Frontal cortex (tissue), 4 donors: ENCODE data around the gene MBNL1. TPM values are rescaled to one million over a fixed set of nuclear protein-coding genes. Genes with fewer than 3 reads are reported as not detected.

Source experiments
- DNase-seq, 2 donors: peaks; one replicate each; pipeline ENCODE4 v3.0.0; 2012; ENCODE audit warnings: low spot score in 2 of 2
- FAIRE-seq: peaks from 2 replicates; lab custom pipeline; 2012; peaks lifted over from hg19 to GRCh38; lab: Jason Lieb, UNC
- small RNA-seq: library from RNA; depleted of rRNA; stranded (forward); fragments of <200 nt; gene quantifications from one replicate; pipeline ENCODE3, GENCODE V24; 2014
- total RNA-seq: library from RNA; depleted of rRNA; stranded (reverse); fragments of >200 nt; gene quantifications from one replicate; pipeline ENCODE4 v1.2.3, GENCODE V29; 2014
- donor health status: control.
- donor health status: control.
- donor health status: control.

The MBNL1 gene
- total RNA-seq, 1 donor from 2014 or later: 44.0 TPM

GRCh38 chr3:152496716-152497115 is 228.0 kb downstream of the MBNL1 start:
- DNase-seq (no peak), FAIRE-seq (no peak)

DNA sequence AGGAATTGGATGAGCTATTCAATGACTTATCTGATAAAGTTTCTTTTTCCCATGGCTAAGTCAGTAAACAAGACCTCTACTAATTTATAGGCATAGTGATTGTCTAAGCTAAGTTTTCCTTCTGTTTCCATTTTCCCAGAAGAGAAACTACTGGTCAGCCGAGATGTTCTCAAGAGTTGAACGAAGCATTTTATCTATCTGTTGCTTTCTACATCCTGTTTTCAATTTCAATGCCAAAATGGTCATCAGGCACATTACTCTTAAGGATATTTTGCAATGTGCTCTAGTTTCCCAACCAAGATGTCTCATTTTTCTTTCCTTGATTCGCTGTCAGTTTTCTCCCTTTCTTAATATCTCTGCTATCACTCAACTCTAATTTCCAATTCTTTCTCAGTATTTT is 228.7 kb downstream of the MBNL1 start:
- FAIRE-seq (no peak), DNase-seq (no peak)

DNA sequence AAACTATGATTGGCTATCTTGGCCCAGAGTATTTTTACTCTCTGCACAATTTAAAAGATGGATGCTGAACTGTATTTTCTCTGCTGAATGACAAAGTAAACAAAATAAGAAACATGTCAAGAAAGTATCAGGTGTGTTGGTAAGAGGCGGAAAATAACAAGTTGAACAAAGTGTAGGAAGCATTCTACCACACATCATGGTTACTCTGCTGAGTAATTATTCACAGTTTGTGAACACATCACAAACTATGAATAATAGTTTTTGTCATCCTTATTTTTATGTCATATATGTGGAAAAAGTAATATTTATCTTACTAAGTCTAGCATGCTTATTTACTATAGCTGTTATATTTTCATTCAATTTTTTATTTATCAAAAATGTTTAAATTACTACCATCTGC is 229.2 kb downstream of the MBNL1 start:
- no peak for FAIRE-seq
- DNase-seq: no peak

GRCh38 chr3:152499791-152500385 is 231.2 kb downstream of the MBNL1 start:
- FAIRE-seq (no peak), DNase-seq (no peak)

DNA sequence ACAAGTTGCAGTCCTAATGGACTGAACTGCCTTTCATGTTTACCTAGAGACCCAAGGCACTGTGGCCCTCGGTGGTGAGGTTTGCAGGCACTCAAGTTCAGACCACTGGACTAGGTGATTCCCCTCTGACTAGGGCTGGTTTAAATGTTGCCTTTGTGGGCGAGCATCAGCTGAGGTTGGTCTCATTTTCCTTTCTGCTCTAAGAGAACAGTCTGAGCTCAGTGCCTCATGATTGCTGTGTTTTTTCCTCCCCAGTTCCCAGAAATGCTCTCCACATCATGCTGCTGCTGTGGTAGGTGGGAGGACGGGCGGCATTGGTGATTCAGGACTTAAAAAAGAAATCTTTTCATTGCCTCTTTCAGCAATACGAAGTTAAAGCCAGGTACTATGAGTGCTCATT is 237.2 kb downstream of the MBNL1 start:
- FAIRE-seq (no peak), DNase-seq (no peak)

GRCh38 chr3:152508705-152509104 is 240.0 kb downstream of the MBNL1 start:
- DNase-seq (no peak), FAIRE-seq (no peak)

DNA sequence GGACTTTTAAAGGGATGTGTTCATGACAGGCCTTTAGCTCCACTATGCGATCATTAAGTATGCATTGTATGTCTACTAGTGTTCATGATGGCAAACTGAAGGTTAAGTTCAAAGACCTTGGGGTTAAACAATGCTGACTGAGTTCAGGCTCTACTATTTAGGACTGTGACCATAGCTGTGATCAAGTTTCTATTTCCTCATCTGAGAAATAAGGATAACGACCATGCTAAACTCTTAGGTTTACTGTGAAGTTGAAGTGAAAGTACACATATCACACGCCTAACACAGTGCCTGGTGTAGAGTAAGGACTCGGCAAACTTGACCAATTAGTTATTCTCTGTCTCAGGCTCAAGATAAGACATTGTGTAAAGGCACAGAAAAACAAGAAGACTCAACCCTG is 243.2 kb downstream of the MBNL1 start:
- DNase-seq (no peak), FAIRE-seq (no peak)

DNA sequence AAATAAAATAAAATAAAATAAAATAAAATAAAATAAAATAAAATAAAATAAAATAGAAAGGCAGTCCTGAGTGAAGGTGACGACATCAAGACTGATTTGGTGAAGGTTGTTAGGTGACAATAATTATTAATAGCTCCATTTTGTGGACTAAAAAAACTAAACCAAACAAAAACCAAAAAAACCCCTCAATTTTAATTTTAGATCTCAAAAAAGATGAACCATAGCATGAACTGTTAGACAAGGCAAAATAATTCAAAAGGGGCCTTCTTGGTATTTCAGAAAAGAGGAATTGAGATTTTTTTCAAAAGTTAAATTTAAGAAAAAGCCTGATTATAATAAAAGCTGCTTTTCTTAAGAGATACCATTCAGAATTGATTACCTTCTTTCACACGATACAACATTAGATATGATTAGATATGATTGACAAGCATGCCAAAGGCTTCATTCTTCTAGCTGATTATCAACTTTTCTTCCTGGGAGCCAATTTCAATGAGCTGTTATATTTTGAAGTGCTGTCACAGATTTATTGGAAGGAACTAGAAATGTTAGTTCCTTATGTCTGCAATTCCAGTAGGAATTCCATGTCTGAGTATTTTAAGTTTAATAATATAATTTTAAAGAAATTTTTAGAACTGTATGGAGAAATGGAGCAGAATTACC is 244.7 kb downstream of the MBNL1 start:
- DNase-seq (no peak), FAIRE-seq (no peak)

Small RNA genes within 50 kb of the gene (small RNA-seq; reads per million reads assigned to genes)
- not detected for gene RF00019
